Measurements from ENCODE around the gene CRYBB2. TPM values are rescaled to one million over a fixed set of nuclear protein-coding genes. Genes with fewer than 3 reads are reported as not detected.

The CRYBB2 gene
- total RNA-seq, 1 experiment from 2014 or later = 0.39 TPM

DNA sequence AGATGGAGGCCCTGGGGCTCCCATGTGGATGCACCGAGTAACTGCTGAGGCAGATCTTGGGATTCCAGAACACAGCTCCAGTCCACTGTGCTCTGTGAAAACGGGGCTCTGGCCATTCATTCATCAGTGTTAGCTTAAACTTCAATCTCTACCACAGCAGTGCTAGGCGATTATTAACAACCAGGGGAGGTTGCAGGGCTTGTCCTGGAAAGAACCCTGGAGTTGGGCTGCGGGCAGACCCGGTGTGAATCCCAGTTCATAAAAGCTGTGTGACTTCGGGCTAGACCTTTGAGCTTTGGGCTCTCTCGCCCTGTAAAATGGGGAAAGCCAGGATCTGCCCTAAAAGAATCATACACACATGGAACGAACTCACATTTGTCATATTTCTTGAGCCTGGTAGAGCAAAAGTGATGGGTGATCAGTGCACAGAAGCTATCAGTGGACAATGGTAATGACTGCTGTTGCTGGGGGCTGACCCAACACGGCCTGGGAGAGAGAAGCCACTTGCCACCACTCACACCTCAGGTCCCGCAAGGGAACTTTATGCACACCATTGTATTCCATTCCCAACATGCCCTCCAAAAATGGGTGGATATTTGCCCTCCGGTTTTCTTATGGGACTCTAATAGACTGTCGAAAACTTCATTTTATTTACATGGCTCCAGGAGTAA lies 35.4 kb upstream of the CRYBB2 start:
- H3K4me1 ChIP-seq (ENCODE audit: control insufficient read depth, insufficient read depth, low read length) = no peaks in the 10 kb centered on the region
- no peak for ATAC-seq
- H3K27me3 ChIP-seq (ENCODE audit: control insufficient read depth, insufficient read depth, low read length) = no peaks in the 10 kb centered on the region
- H3K27ac ChIP-seq (ENCODE audit: low read length) = no peak overlapping the region
- in situ Hi-C loops (cut with HindIII; ENCODE audit: low pct_unique_long_range_greater_than_20kb, low sequenced_read_pairs) = no loop called here
- intact Hi-C loops (cut with micrococcal nuclease; ENCODE audit: unreplicated experiment) = no loop called here
- no peak overlapping the region for H3K4me3 ChIP-seq (ENCODE audit: low read depth in 2 of 2, low read length in 2 of 2)
- TF ChIP-seq, protein P1, sequence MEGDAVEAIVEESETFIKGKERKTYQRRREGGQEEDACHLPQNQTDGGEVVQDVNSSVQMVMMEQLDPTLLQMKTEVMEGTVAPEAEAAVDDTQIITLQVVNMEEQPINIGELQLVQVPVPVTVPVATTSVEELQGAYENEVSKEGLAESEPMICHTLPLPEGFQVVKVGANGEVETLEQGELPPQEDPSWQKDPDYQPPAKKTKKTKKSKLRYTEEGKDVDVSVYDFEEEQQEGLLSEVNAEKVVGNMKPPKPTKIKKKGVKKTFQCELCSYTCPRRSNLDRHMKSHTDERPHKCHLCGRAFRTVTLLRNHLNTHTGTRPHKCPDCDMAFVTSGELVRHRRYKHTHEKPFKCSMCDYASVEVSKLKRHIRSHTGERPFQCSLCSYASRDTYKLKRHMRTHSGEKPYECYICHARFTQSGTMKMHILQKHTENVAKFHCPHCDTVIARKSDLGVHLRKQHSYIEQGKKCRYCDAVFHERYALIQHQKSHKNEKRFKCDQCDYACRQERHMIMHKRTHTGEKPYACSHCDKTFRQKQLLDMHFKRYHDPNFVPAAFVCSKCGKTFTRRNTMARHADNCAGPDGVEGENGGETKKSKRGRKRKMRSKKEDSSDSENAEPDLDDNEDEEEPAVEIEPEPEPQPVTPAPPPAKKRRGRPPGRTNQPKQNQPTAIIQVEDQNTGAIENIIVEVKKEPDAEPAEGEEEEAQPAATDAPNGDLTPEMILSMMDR (IDR thresholded peaks at IDR 0.05) = no peak
- TF ChIP-seq TCF7L2 (IDR thresholded peaks at IDR 0.05; ENCODE audit: low read depth, low read length) (no peak), SIN3A (IDR thresholded peaks at IDR 0.05; ENCODE audit: borderline replicate concordance, insufficient read depth, low read depth, low read length) (no peak), POLR2AphosphoS5 (IDR thresholded peaks at IDR 0.05; ENCODE audit: low read depth, low read length) (no peak)
- TF ChIP-seq, protein P2, sequence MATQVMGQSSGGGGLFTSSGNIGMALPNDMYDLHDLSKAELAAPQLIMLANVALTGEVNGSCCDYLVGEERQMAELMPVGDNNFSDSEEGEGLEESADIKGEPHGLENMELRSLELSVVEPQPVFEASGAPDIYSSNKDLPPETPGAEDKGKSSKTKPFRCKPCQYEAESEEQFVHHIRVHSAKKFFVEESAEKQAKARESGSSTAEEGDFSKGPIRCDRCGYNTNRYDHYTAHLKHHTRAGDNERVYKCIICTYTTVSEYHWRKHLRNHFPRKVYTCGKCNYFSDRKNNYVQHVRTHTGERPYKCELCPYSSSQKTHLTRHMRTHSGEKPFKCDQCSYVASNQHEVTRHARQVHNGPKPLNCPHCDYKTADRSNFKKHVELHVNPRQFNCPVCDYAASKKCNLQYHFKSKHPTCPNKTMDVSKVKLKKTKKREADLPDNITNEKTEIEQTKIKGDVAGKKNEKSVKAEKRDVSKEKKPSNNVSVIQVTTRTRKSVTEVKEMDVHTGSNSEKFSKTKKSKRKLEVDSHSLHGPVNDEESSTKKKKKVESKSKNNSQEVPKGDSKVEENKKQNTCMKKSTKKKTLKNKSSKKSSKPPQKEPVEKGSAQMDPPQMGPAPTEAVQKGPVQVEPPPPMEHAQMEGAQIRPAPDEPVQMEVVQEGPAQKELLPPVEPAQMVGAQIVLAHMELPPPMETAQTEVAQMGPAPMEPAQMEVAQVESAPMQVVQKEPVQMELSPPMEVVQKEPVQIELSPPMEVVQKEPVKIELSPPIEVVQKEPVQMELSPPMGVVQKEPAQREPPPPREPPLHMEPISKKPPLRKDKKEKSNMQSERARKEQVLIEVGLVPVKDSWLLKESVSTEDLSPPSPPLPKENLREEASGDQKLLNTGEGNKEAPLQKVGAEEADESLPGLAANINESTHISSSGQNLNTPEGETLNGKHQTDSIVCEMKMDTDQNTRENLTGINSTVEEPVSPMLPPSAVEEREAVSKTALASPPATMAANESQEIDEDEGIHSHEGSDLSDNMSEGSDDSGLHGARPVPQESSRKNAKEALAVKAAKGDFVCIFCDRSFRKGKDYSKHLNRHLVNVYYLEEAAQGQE (IDR thresholded peaks at IDR 0.05; ENCODE audit: insufficient read depth in 1 of 2, low read depth in 2 of 2, low read length in 1 of 2) = no peak
- no peak for DNase-seq (ENCODE audit: low read depth, low spot score)
- ChIA-PET POLR2A (no interaction called here), CTCF (no interaction called here)
- H3K36me3 ChIP-seq (ENCODE audit: control insufficient read depth, insufficient read depth, low read length) = no peaks in the 10 kb centered on the region; the same call in 1 of the 2 replicates
- BruUV-seq (replicated peaks) = no TSS peak
- H3K9me3 ChIP-seq (ENCODE audit: control insufficient read depth, insufficient read depth, low read depth, low read length) = no peaks in the 10 kb centered on the region

DNA sequence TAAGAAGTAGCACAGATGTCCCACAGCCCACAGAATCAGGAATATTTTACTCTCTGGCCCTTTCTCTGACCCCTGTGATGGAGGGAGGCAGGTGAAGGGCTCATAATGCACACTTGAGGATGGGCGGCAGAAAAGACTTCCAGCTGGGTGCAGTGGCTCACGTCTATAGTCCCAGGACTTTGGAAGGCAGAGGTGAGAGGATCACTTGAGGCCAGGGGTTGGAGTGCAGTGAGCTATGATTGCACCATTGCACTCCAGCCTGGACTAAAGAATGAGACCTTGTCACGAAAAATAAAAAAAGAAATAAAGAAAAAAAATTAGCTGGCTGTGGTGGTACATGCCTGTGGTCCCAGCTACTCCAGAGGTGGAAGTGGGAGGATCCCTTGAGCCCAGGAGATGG lies 33.3 kb upstream of the CRYBB2 start:
- intact Hi-C loops (cut with micrococcal nuclease; ENCODE audit: unreplicated experiment) (no loop called here), in situ Hi-C loops (cut with HindIII; ENCODE audit: low pct_unique_long_range_greater_than_20kb, low sequenced_read_pairs) (no loop called here)
- Histone ChIP-seq H3K9me3 (ENCODE audit: control insufficient read depth, insufficient read depth, low read depth, low read length) (no peaks in the 10 kb centered on the region), H3K27me3 (ENCODE audit: control insufficient read depth, insufficient read depth, low read length) (no peaks in the 10 kb centered on the region), H3K36me3 (ENCODE audit: control insufficient read depth, insufficient read depth, low read length) (no peaks in the 10 kb centered on the region), H3K27ac (ENCODE audit: low read length) (no peak overlapping the region), H3K4me1 (ENCODE audit: control insufficient read depth, insufficient read depth, low read length) (no peaks in the 10 kb centered on the region), H3K4me3 (ENCODE audit: low read depth in 2 of 2, low read length in 2 of 2) (no peak overlapping the region)
- TF ChIP-seq, protein P1 (IDR thresholded peaks at IDR 0.05) = no peak
- TF ChIP-seq TCF7L2 (IDR thresholded peaks at IDR 0.05; ENCODE audit: low read depth, low read length) (no peak), SIN3A (IDR thresholded peaks at IDR 0.05; ENCODE audit: borderline replicate concordance, insufficient read depth, low read depth, low read length) (no peak)
- TF ChIP-seq, protein P2 (IDR thresholded peaks at IDR 0.05; ENCODE audit: insufficient read depth in 1 of 2, low read depth in 2 of 2, low read length in 1 of 2) = no peak
- ChIA-PET POLR2A (no interaction called here), CTCF (no interaction called here)
- BruUV-seq (replicated peaks) = no TSS peak
- DNase-seq (ENCODE audit: low read depth, low spot score) (no peak), ATAC-seq (no peak)
